GM19240 (cell line): Measurements from ENCODE around the gene PRSS8.
"Not testable (repeated sequence)": the region's sequence is repeated elsewhere in the genome, so short reads cannot be mapped to it uniquely, and the experiment has no call there.

Experiments
- DNase-seq: peaks from one replicate; pipeline ENCODE4 v3.0.0; 2011; ENCODE audit warnings: low spot score; ENCODE audit not compliant: insufficient read length

The PRSS8 gene

GRCh38 chr16:31144418-31144817 is 8.9 kb upstream of the PRSS8 start:
- not testable (repeated sequence) for DNase-seq

- no peak for DNase-seq
Observed at GRCh38 chr16:31143694-31144148, 8.2 kb upstream of the PRSS8 start.

GRCh38 chr16:31143011-31143693 is 7.6 kb upstream of the PRSS8 start:
- no peak for DNase-seq

GRCh38 chr16:31142109-31143010 is 6.8 kb upstream of the PRSS8 start:
- peak; percentile 100 for DNase-seq

GRCh38 chr16:31141489-31142108 is 6.1 kb upstream of the PRSS8 start:
- DNase-seq: no peak

GRCh38 chr16:31141071-31141469 is 5.5 kb upstream of the PRSS8 start:
- DNase-seq: not testable (repeated sequence)

- no peak for DNase-seq
Observed at GRCh38 chr16:31138621-31139578, 3.4 kb upstream of the PRSS8 start.

GRCh38 chr16:31136822-31137499 is 1.4 kb upstream of the PRSS8 start:
- DNase-seq: not testable (repeated sequence)

GRCh38 chr16:31136287-31136662 is 748 bp upstream of the PRSS8 start:
- no peak for DNase-seq

GRCh38 chr16:31134625-31135534 is 647 bp downstream of the PRSS8 start:
- no peak for DNase-seq

GRCh38 chr16:31134091-31134571 is 1.4 kb downstream of the PRSS8 start:
- DNase-seq: no peak

GRCh38 chr16:31133046-31133501 is 2.5 kb downstream of the PRSS8 start:
- DNase-seq: no peak

GRCh38 chr16:31132303-31132979 is 3.1 kb downstream of the PRSS8 start:
- no peak for DNase-seq

- DNase-seq: no peak
Observed at GRCh38 chr16:31131841-31132271, 3.7 kb downstream of the PRSS8 start.

GRCh38 chr16:31131416-31131815 is 4.1 kb downstream of the PRSS8 start:
- DNase-seq: no peak

GRCh38 chr16:31130899-31131298 is 4.6 kb downstream of the PRSS8 start:
- DNase-seq: no peak

GRCh38 chr16:31130336-31130891 is 5.1 kb downstream of the PRSS8 start:
- DNase-seq: no peak
